Activated CD4-positive, alpha-beta T cell treated with anti-CD3 and anti-CD28 coated beads for 4 hours (primary cell): ENCODE measurements around the gene CD276.
"Not testable (repeated sequence)": the region's sequence is repeated elsewhere in the genome, so short reads cannot be mapped to it uniquely, and the experiment has no call there.

Source experiments
- DNase-seq, 2 donors: peaks; one replicate each; pipeline ENCODE4 v3.0.0-alpha.2; 2020

CD276 gene

GRCh38 chr15:73685981-73686380, 1.8 kb downstream of the CD276 start:
- DNase-seq, result no peak

- DNase-seq, result no peak
Observed at GRCh38 chr15:73686781-73687256, 2.6 kb downstream of the CD276 start.

- DNase-seq, result no peak
Observed at GRCh38 chr15:73687351-73687750, 3.2 kb downstream of the CD276 start.

- no peak for DNase-seq
Observed at GRCh38 chr15:73688455-73688854, 4.3 kb downstream of the CD276 start.

GRCh38 chr15:73691396-73691795, 7.2 kb downstream of the CD276 start:
- no peak for DNase-seq

GRCh38 chr15:73694419-73694818, 10.2 kb downstream of the CD276 start:
- no peak for DNase-seq

- no peak for DNase-seq
Observed at GRCh38 chr15:73695773-73696640, 11.8 kb downstream of the CD276 start.

GRCh38 chr15:73696641-73697001, 12.4 kb downstream of the CD276 start:
- DNase-seq, result no peak

GRCh38 chr15:73697033-73697467, 12.9 kb downstream of the CD276 start:
- peak; percentile 60 to 69 for DNase-seq

GRCh38 chr15:73699249-73700040, 15.3 kb downstream of the CD276 start:
- DNase-seq, result no peak

GRCh38 chr15:73700041-73700842, 16.1 kb downstream of the CD276 start:
- peak; percentile 71 to 74 for DNase-seq

- not testable (repeated sequence) for DNase-seq
Observed at GRCh38 chr15:73702311-73703239, 18.4 kb downstream of the CD276 start.

- not testable (repeated sequence) for DNase-seq
Observed at GRCh38 chr15:73703601-73704000, 19.4 kb downstream of the CD276 start.

GRCh38 chr15:73704142-73704868, 20.1 kb downstream of the CD276 start:
- not testable (repeated sequence) for DNase-seq

- peak; percentile 52 to 64 for DNase-seq
Observed at GRCh38 chr15:73704869-73705645, 20.9 kb downstream of the CD276 start.

GRCh38 chr15:73708691-73709090, 24.5 kb downstream of the CD276 start:
- DNase-seq, result no peak

GRCh38 chr15:73709241-73709640, 25.1 kb downstream of the CD276 start:
- no peak for DNase-seq

- DNase-seq, result no peak
Observed at GRCh38 chr15:73709686-73710085, 25.5 kb downstream of the CD276 start.

- no peak for DNase-seq
Observed at GRCh38 chr15:73710321-73710720, 26.1 kb downstream of the CD276 start.

- no peak for DNase-seq
Observed at GRCh38 chr15:73711526-73711925, 27.3 kb downstream of the CD276 start.
